OCI-LY7 (cell line): Measurements from ENCODE around the gene PLAAT1. TPM values are rescaled to one million over a fixed set of nuclear protein-coding genes. Genes with fewer than 3 reads are reported as not detected.
A peak's percentile ranks its signal among the peaks of the same experiment; 100 is the strongest.

Source experiments
- BruUV-seq: library from RNA; stranded (reverse); fragments of 400-500 nt; replicated peaks from 2 replicates; lab custom pipeline; 2021; lab: Mats Ljungman, UMichigan
- CTCF ChIA-PET: fragments of 300-600 bp; sonication (Branson Sonifier 250); formaldehyde crosslinking; loops from one replicate; lab custom pipeline; 2022; ENCODE audit warnings: antibody characterized with exemption; ENCODE audit not compliant: unreplicated experiment; lab: Charles Lee
- POLR2A ChIA-PET: fragments of 300-600 bp; sonication (Branson Sonifier 250); formaldehyde crosslinking; loops from one replicate; lab custom pipeline; 2022; ENCODE audit warnings: antibody characterized with exemption; lab: Charles Lee
- DNase-seq: peaks from one replicate; pipeline ENCODE4 v3.0.0-alpha.2; 2015; ENCODE audit warnings: low spot score
- H2AFZ ChIP-seq: fragments of 200-600 bp; sonication (generic), shearing (Covaris generic); 2 replicates; pipeline ENCODE4 v1.6.1; 2014; ENCODE audit warnings: mild to moderate bottlenecking, antibody characterized with exemption, low read length, moderate library complexity
- H3K27ac ChIP-seq: fragments of 200-600 bp; sonication (generic); 2 replicates; pipeline ENCODE4 v1.5.1; 2014; ENCODE audit warnings: mixed run types, low read depth, mild to moderate bottlenecking, moderate library complexity, low read length, inconsistent platforms; ENCODE audit not compliant: poor library complexity, severe bottlenecking
- H3K36me3 ChIP-seq: fragments of 200-600 bp; sonication (generic); 2 replicates; pipeline ENCODE4 v1.6.1; 2014; ENCODE audit warnings: mild to moderate bottlenecking, antibody characterized with exemption, low read length, moderate library complexity, mixed read lengths; ENCODE audit not compliant: insufficient read depth
- H3K4me1 ChIP-seq: fragments of 200-600 bp; sonication (generic); 2 replicates; pipeline ENCODE4 v1.5.1; 2014; ENCODE audit warnings: mild to moderate bottlenecking, low read length; ENCODE audit not compliant: insufficient read depth, poor library complexity, severe bottlenecking
- H3K4me2 ChIP-seq: fragments of 200-600 bp; sonication (generic); 2 replicates; pipeline ENCODE4 v1.6.1; 2014; ENCODE audit warnings: mild to moderate bottlenecking, low read length
- H3K4me3 ChIP-seq: fragments of 200-600 bp; sonication (generic); 2 replicates; pipeline ENCODE4 v1.5.1; 2014; ENCODE audit warnings: mild to moderate bottlenecking, low read depth, low read length; ENCODE audit not compliant: poor library complexity, severe bottlenecking
- H3K79me2 ChIP-seq: fragments of 200-600 bp; sonication (generic); 2 replicates; pipeline ENCODE4 v1.6.1; 2016; ENCODE audit warnings: low read depth, mild to moderate bottlenecking, low read length, moderate library complexity, mixed read lengths; ENCODE audit not compliant: insufficient read depth
- H3K9me2 ChIP-seq: fragments of 200-600 bp; sonication (generic); 2 replicates; pipeline ENCODE4 v1.6.1; 2016; ENCODE audit warnings: mild to moderate bottlenecking, low read length, mixed read lengths; ENCODE audit not compliant: insufficient read depth
- H3K9me3 ChIP-seq: fragments of 200-600 bp; sonication (generic); 2 replicates; pipeline ENCODE4 v1.6.1; 2014; ENCODE audit warnings: mild to moderate bottlenecking, mixed run types, low read length, mixed read lengths
- H4K20me1 ChIP-seq: fragments of 200-600 bp; sonication (generic); 2 replicates; pipeline ENCODE4 v1.6.1; 2014; ENCODE audit warnings: mild to moderate bottlenecking, antibody characterized with exemption, low read length, moderate library complexity, mixed read lengths; ENCODE audit not compliant: insufficient read depth
- CTCF ChIP-seq: fragments of 200-600 bp; sonication (generic); conservative IDR thresholded peaks from 2 replicates; pipeline ENCODE4 v1.5.1; 2014; ENCODE audit warnings: mild to moderate bottlenecking, antibody characterized with exemption, low read length, moderate library complexity, mixed read lengths
- EZH2phosphoT487 ChIP-seq: fragments of 200-600 bp; sonication (generic); IDR thresholded peaks from 2 replicates; pipeline ENCODE4 v1.6.1; 2018; ENCODE audit warnings: low read depth, borderline replicate concordance, mild to moderate bottlenecking, mixed run types, antibody characterized with exemption, low read length, moderate library complexity, mixed read lengths
- intact Hi-C: fragments of 100-400 bp; cut with micrococcal nuclease; formaldehyde crosslinking; loops from one replicate; pipeline ENCODE4 v1.10.0; 2022; ENCODE audit not compliant: unreplicated experiment
- total RNA-seq, 2 experiments: library from RNA; depleted of rRNA in 1 of 2; stranded (reverse); fragments of >200 nt in 1 of 2; shearing (Covaris generic) in 1 of 2; gene quantifications; 2 replicates each; pipeline ENCODE4 v1.2.3, GENCODE V29; 2014 to 2022

The PLAAT1 gene
- total RNA-seq, 2 experiments from 2014 or later: not detected

- Histone ChIP-seq H2AFZ (no peak overlapping the region), H3K9me2 (no peaks in the 10 kb centered on the region), H3K4me2 (no peak overlapping the region), H4K20me1 (no peaks in the 10 kb centered on the region), H3K36me3 (no peaks in the 10 kb centered on the region), H3K27ac (no peak overlapping the region), H3K4me1 (no peaks in the 10 kb centered on the region), H3K9me3 (no peaks in the 10 kb centered on the region), H3K4me3 (no peak overlapping the region), H3K79me2 (no peaks in the 10 kb centered on the region)
- intact Hi-C loops: no loop called here
- POLR2A ChIA-PET: interaction anchor here (0.7 kb wide), 1 partner anchor 45 kb away, joined by 4 read pairs; no protein-coding TSS in a partner anchor
- TF ChIP-seq CTCF (0 out of 2 replicates have a peak, but pooled peaks have one; percentile 14), EZH2phosphoT487 (no peak)
- CTCF ChIA-PET: no interaction called here
- BruUV-seq: no TSS peak
- DNase-seq: no peak
Observed at GRCh38 chr3:193262707-193263106, 21.7 kb downstream of the PLAAT1 start.

- H3K4me1 ChIP-seq: no peaks in the 10 kb centered on the region
- no peak overlapping the region for H3K4me2 ChIP-seq
- no peaks in the 10 kb centered on the region for H3K79me2 ChIP-seq
- H3K9me3 ChIP-seq: no peaks in the 10 kb centered on the region
- TF ChIP-seq EZH2phosphoT487 (no peak), CTCF (no peak)
- no peak overlapping the region for H3K4me3 ChIP-seq
- POLR2A ChIA-PET: no interaction called here
- H3K36me3 ChIP-seq: no peaks in the 10 kb centered on the region
- no peaks in the 10 kb centered on the region for H3K9me2 ChIP-seq
- no TSS peak for BruUV-seq
- H3K27ac ChIP-seq: no peak overlapping the region
- intact Hi-C loops: no loop called here
- no peak overlapping the region for H2AFZ ChIP-seq
- H4K20me1 ChIP-seq: no peaks in the 10 kb centered on the region
- DNase-seq: no peak
- CTCF ChIA-PET: interaction anchor here (0.6 kb wide), 1 partner anchor 334 kb away, joined by 4 read pairs; no protein-coding TSS in a partner anchor
Observed at GRCh38 chr3:193269343-193270028, 28.5 kb downstream of the PLAAT1 start.

- no peaks in the 10 kb centered on the region for H3K36me3 ChIP-seq
- no peak overlapping the region for H3K27ac ChIP-seq
- no peak overlapping the region for H2AFZ ChIP-seq
- ChIA-PET POLR2A (no interaction called here), CTCF (no interaction called here)
- H3K79me2 ChIP-seq: no peaks in the 10 kb centered on the region
- H3K9me3 ChIP-seq: no peaks in the 10 kb centered on the region
- no peaks in the 10 kb centered on the region for H3K4me1 ChIP-seq
- DNase-seq: no peak
- H3K4me2 ChIP-seq: no peak overlapping the region
- no peaks in the 10 kb centered on the region for H3K9me2 ChIP-seq
- TF ChIP-seq CTCF (no peak), EZH2phosphoT487 (no peak)
- intact Hi-C loops: no loop called here
- BruUV-seq: no TSS peak
- no peaks in the 10 kb centered on the region for H4K20me1 ChIP-seq
- H3K4me3 ChIP-seq: no peak overlapping the region
Observed at GRCh38 chr3:193270451-193270850, 29.4 kb downstream of the PLAAT1 start.
